Measurements from ENCODE around the gene PEX5. TPM values are rescaled to one million over a fixed set of nuclear protein-coding genes. Genes with fewer than 3 reads are reported as not detected.

The PEX5 gene
- total and polyA plus RNA-seq, 8 donors = 15.7 to 49.0 (median 23.3) TPM

DNA sequence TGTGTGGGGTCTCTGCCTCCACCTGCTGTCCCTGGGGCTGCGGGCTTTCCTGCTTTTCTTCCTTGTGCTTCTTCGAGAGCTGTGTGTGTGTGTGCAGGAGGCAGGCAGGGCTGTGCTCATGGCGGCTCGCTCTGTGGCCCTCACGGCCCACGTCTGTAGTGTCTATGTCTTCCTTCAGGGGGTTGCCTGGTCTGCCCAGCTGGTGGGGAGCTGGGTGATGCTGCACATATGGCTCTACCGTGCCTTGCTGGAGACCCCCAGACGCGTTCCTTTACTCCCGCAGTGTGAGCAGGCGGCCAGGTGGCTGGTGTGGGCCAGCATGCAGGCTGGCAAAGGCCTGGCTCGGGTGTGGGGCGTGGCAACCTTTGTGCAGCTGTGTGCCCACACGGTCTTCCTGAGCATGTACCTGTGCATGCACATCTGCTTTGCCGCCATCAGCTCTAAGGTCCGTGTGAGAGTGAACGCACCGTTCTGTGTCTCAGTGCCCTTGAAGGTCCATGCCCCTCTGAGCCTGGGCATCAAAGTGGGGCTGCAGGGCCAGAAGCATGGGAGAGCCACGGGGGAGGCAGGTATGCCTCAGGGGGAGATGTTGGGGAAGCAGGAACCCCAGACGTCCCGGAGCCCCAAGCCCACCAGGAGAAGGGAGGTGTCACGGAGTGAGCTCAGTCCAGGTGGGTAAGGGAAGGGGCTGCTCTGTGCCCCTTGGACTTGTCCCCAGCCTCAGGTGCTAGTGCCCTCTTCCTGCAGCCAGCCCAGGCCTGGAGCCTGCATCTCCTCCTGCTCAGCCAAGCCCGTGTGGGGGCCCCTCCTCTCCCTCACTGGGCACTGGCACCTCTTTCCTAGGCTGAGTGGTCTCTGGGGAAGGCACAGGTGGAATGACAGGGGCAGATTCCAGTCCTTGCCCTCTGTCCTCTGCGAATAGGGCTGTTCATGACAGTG lies 33.0 kb upstream of the PEX5 start:
- intact Hi-C loops (cut with DNase I; ENCODE audit: low total_unique reads) = no loop called here
- DNase-seq = no peak
- Histone ChIP-seq H3K27ac (no peak overlapping the region), H3K4me1 (no peaks in the 10 kb centered on the region), H3K27me3 (no peaks in the 10 kb centered on the region), H3K9me3 (no peaks in the 10 kb centered on the region), H3K36me3 (peaks cover 0 to 70% (median 69%) of the 10 kb centered on the region in 4 donors), H3K4me3 (no peak overlapping the region)
- WGBS, 5 donors = 82 to 89% (median 86%) methylated on average over 18 to 24 of the region's 24 CpGs
- TF ChIP-seq EP300 (IDR thresholded peaks at IDR 0.05) (no peak), POLR2AphosphoS5 (IDR thresholded peaks at IDR 0.05) (no peak), POLR2A (IDR thresholded peaks at IDR 0.05) (no peak)
- TF ChIP-seq, protein P1, sequence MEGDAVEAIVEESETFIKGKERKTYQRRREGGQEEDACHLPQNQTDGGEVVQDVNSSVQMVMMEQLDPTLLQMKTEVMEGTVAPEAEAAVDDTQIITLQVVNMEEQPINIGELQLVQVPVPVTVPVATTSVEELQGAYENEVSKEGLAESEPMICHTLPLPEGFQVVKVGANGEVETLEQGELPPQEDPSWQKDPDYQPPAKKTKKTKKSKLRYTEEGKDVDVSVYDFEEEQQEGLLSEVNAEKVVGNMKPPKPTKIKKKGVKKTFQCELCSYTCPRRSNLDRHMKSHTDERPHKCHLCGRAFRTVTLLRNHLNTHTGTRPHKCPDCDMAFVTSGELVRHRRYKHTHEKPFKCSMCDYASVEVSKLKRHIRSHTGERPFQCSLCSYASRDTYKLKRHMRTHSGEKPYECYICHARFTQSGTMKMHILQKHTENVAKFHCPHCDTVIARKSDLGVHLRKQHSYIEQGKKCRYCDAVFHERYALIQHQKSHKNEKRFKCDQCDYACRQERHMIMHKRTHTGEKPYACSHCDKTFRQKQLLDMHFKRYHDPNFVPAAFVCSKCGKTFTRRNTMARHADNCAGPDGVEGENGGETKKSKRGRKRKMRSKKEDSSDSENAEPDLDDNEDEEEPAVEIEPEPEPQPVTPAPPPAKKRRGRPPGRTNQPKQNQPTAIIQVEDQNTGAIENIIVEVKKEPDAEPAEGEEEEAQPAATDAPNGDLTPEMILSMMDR (IDR thresholded peaks at IDR 0.05) = no peak

DNA sequence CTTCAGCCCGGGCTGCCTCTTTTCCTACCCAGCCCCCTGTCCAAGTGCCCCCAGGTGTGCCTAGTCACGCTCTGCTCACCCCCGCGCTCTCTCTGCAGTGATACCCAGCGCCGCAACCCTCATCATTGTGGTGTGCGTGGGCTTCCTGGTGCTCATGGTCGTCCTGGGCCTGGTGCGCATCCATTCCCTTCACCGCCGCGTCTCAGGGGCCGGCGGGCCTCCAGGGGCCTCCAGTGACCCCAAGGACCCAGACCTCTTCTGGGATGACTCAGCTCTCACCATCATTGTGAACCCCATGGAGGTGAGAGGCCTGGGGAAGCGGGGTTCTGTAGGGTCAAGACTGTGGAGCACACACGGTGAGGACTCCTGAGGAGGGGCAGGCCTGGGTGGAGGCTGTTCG lies 32.1 kb upstream of the PEX5 start:
- Histone ChIP-seq H3K36me3 (peaks cover 0 to 62% (median 60%) of the 10 kb centered on the region in 4 donors), H3K4me3 (no peak overlapping the region), H3K4me1 (peaks cover 0 to 4% (median 0%) of the 10 kb centered on the region in 4 donors), H3K27me3 (peaks cover 0 to 4% (median 0%) of the 10 kb centered on the region in 3 donors), H3K9me3 (no peaks in the 10 kb centered on the region), H3K27ac (no peak overlapping the region)
- WGBS, 5 donors = 93 to 96% (median 94%) methylated on average over 17 of the region's 17 CpGs
- TF ChIP-seq, protein P1 (IDR thresholded peaks at IDR 0.05) = no peak
- no peak for TF ChIP-seq POLR2AphosphoS5 (IDR thresholded peaks at IDR 0.05)
- no peak for DNase-seq
- intact Hi-C loops (cut with DNase I; ENCODE audit: low total_unique reads) = no loop called here

DNA sequence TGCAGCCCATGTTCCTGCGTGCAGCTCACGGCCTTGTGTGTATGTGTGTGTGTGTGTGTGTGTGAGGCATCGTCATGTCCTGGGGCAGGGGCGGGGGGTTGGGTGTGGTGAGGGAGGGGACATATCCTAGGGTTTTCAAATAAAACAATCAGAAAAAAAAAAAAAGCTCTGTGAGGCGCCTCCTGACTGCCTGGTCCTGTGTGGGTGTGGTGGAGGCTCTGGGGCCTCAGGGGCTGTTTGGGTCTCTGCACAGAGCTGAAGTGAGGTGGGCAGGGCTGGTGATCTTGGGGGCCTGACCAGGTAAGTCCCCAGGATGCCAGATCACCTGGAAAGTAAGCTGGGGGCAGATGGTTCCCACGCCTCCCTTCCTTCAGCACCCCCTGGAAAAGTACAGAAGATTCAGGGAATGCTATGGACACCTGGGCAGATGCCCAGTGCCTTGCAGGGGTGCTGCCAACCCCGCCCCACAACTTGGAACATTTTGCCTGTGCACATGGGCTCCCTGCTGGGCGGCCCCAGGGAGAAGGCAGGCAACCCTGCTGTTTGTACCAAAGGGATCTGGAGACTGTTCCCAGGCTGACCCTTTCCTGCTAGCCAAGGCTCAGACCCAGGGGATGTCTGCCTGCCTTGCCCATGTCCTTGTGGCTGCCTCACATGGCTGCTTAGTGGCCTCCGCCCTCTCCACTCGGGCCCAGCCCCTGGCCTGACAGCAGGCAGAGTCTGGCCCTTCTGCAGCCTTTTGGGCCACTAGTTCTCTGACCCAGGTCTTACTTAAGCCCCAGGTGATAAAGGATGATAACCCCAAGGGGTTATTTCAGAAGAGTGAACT lies 30.5 kb upstream of the PEX5 start:
- peaks cover 0 to 46% (median 44%) of the 10 kb centered on the region in 4 donors for H3K36me3 ChIP-seq
- TF ChIP-seq POLR2AphosphoS5 (IDR thresholded peaks at IDR 0.05) (no peak), POLR2A (IDR thresholded peaks at IDR 0.05) (no peak), EP300 (IDR thresholded peaks at IDR 0.05) (no peak)
- TF ChIP-seq, protein P1 (IDR thresholded peaks at IDR 0.05) = no peak
- peaks cover 0 to 11% (median 6%) of the 10 kb centered on the region in 4 donors for H3K4me1 ChIP-seq
- peaks cover 0 to 20% (median 10%) of the 10 kb centered on the region in 3 donors for H3K27me3 ChIP-seq
- H3K4me3 ChIP-seq = no peak overlapping the region
- DNase-seq = no peak
- H3K27ac ChIP-seq = no peak overlapping the region
- intact Hi-C loops (cut with DNase I; ENCODE audit: low total_unique reads) = no loop called here
- 71 to 82% (median 74%) methylated on average over 7 to 10 of the region's 10 CpGs for WGBS, 5 donors
- H3K9me3 ChIP-seq = no peaks in the 10 kb centered on the region

DNA sequence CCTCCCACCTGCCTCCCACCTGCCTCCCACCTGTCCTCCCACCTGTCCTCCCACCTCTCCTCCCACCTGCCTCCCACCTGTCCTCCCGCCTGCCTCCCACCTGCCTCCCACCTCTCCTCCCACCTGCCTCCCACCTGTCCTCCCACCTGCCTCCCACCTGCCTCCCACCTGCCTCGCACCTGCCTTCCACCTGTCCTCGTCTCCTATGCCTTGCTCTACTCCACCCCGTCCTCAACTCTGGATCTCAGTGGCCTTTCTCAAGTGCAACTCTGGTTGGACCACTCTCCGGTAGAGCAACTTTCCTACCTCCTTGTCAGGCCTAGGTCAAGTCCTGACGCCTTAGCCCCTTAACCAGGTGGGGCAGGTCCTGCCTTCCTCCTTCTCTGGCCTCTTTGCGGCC lies 29.3 kb upstream of the PEX5 start:
- H3K27ac ChIP-seq = no peak overlapping the region
- peaks cover 0 to 11% (median 6%) of the 10 kb centered on the region in 4 donors for H3K4me1 ChIP-seq
- TF ChIP-seq, protein P1 (IDR thresholded peaks at IDR 0.05) = no peak
- TF ChIP-seq POLR2A (IDR thresholded peaks at IDR 0.05) = no peak
- no peak for TF ChIP-seq POLR2AphosphoS5 (IDR thresholded peaks at IDR 0.05)
- no peak for TF ChIP-seq EP300 (IDR thresholded peaks at IDR 0.05)
- intact Hi-C loops (cut with DNase I; ENCODE audit: low total_unique reads) = no loop called here
- H3K9me3 ChIP-seq = no peaks in the 10 kb centered on the region
- no peak for DNase-seq
- 69 to 86% (median 75%) methylated on average over 6 to 7 of the region's 7 CpGs for WGBS, 5 donors
- peaks cover 0 to 29% (median 10%) of the 10 kb centered on the region in 3 donors for H3K27me3 ChIP-seq
- peaks cover 0 to 34% (median 33%) of the 10 kb centered on the region in 4 donors for H3K36me3 ChIP-seq
- H3K4me3 ChIP-seq = no peak overlapping the region
